MCF 10A (cell line): Measurements from ENCODE around the gene HECW1. TPM values are rescaled to one million over a fixed set of nuclear protein-coding genes. Genes with fewer than 3 reads are reported as not detected.
"Not testable (repeated sequence)": the region's sequence is repeated elsewhere in the genome, so short reads cannot be mapped to it uniquely, and the experiment has no call there.

ENCODE experiments used
- BruUV-seq: library from RNA; stranded (reverse); fragments of 400-500 nt; replicated peaks from 2 replicates; lab custom pipeline; 2021; lab: Mats Ljungman, UMichigan
- CTCF ChIA-PET: fragments of 300-600 bp; sonication (Branson Sonifier 250); formaldehyde crosslinking; extraction: SDS; loops from one replicate; lab custom pipeline; 2021; ENCODE audit warnings: antibody characterized with exemption, inconsistent platforms; lab: Yijun Ruan, JAX
- POLR2A ChIA-PET: fragments of 300-600, 350-650 bp; sonication (Branson Sonifier 250); formaldehyde crosslinking; extraction: SDS; loops from one replicate; lab custom pipeline; 2020; ENCODE audit warnings: antibody characterized with exemption, inconsistent platforms; lab: Yijun Ruan, JAX
- DNase-seq: peaks from one replicate; pipeline ENCODE4 v3.0.0-alpha.2; 2018; ENCODE audit not compliant: unreplicated experiment
- H3K27ac Mint-ChIP-seq: one replicate; pipeline ENCODE4 v1.8.0; 2022; ENCODE audit warnings: mild to moderate bottlenecking, low read depth, mixed read lengths; ENCODE audit not compliant: unreplicated experiment
- H3K27me3 Mint-ChIP-seq: one replicate; pipeline ENCODE4 v1.8.0; 2022; ENCODE audit warnings: mixed read lengths; ENCODE audit not compliant: insufficient read depth, unreplicated experiment
- H3K36me3 Mint-ChIP-seq: one replicate; pipeline ENCODE4 v1.8.0; 2022; ENCODE audit warnings: mild to moderate bottlenecking, moderate library complexity, mixed read lengths; ENCODE audit not compliant: insufficient read depth, unreplicated experiment
- H3K4me1 Mint-ChIP-seq: one replicate; pipeline ENCODE4 v1.8.0; 2022; ENCODE audit warnings: mixed read lengths; ENCODE audit not compliant: insufficient read depth, unreplicated experiment
- H3K4me3 Mint-ChIP-seq: one replicate; pipeline ENCODE4 v1.8.0; 2022; ENCODE audit warnings: mild to moderate bottlenecking, moderate library complexity, mixed read lengths; ENCODE audit not compliant: unreplicated experiment
- H3K9me3 Mint-ChIP-seq: one replicate; pipeline ENCODE4 v1.8.0; 2022; ENCODE audit warnings: mixed read lengths; ENCODE audit not compliant: unreplicated experiment
- CTCF ChIP-seq: fragments of 200-600 bp; IDR thresholded peaks from one replicate; pipeline ENCODE4 v1.8.0; 2022; ENCODE audit warnings: antibody characterized with exemption, mild to moderate bottlenecking; ENCODE audit not compliant: unreplicated experiment
- intact Hi-C: fragments of 100-400 bp; cut with micrococcal nuclease; formaldehyde crosslinking; loops from 2 replicates; pipeline ENCODE4 v1.14.1; 2022
- total RNA-seq: library from RNA; stranded (reverse); gene quantifications from 2 replicates; pipeline ENCODE4 v1.2.3, GENCODE V29; 2022

HECW1 gene
- total RNA-seq, 1 experiment from 2014 or later: not detected

DNA sequence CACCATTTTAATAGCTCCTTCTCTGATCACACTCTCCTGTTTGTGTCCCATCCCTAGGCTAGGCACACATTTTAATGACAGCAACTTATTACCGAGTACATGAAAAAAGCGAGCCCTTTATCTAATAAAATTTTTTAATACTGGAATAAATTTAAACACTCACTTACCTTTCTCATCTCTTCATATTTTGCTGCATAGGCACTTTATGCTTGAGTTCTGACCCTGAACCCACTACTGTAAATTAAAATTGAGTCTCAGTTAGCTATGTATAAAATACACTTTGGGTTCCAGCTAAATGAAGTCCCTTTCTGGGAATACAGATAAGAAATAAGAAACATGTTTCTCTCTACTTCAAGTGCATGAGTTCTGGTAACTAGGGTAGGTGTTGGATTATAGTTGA lies 104.6 kb downstream of the HECW1 start:
- ChIA-PET CTCF (interaction anchor here (0.6 to 1.7 kb wide), 4 partner anchors 25 to 276 kb away, joined by 3 to 5 read pairs (median 4); no protein-coding TSS in a partner anchor), POLR2A (no interaction called here)
- peaks cover 7% of the 10 kb centered on the region for H3K9me3 Mint-ChIP-seq
- BruUV-seq: no TSS peak
- H3K4me3 Mint-ChIP-seq: no peak overlapping the region
- H3K36me3 Mint-ChIP-seq: no peaks in the 10 kb centered on the region
- DNase-seq: no peak
- no peak overlapping the region for H3K27ac Mint-ChIP-seq
- H3K4me1 Mint-ChIP-seq: no peaks in the 10 kb centered on the region
- intact Hi-C loops: no loop called here
- H3K27me3 Mint-ChIP-seq: no peaks in the 10 kb centered on the region
- no peak for TF ChIP-seq CTCF

DNA sequence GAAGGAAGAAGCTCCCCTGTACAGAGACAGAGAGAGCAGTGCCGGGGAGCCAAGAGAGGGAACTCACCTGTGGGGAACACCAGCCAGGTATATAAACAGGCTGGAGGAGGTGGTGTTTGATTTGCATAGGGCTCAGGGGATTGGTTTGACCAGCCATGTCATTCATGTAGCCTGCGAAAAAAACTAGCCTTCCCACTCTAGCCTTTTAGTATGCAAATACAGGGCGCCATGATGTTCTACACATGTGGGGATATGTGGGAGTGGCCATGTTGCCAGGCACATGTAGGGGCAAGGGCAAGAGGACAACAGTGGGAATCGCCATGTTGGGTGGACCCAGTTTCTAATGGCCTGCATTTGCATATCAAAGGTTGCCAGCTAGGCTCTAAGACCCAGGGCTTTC lies 106.5 kb downstream of the HECW1 start:
- BruUV-seq, H3K4me1 Mint-ChIP-seq, POLR2A ChIA-PET, H3K9me3 Mint-ChIP-seq, H3K36me3 Mint-ChIP-seq, intact Hi-C loops, H3K4me3 Mint-ChIP-seq, DNase-seq, H3K27me3 Mint-ChIP-seq, H3K27ac Mint-ChIP-seq: not testable (repeated sequence)
- CTCF ChIA-PET: interaction anchor here (0.6 to 0.7 kb wide), 2 partner anchors 135 to 834 kb away, joined by 3 to 5 read pairs; no protein-coding TSS in a partner anchor

DNA sequence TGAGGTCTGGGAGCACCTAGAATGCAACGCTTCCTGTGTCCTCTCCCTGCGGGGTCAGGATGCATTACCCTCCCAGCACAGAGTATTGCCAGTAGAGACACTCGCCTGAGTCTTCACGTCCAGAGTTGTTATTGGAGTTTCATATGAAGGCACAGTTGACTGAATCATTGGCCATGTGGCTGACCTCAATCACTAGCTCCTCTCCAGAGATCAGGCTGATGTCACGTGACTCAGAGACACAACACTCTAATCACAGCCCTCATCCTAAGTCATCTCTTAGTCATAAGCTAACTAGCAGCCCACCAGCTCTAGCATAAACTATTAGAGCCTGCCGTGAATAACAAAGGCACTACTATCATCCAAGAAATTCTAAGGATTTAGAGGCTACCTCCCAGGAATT lies 107.8 kb downstream of the HECW1 start:
- H3K36me3 Mint-ChIP-seq: no peaks in the 10 kb centered on the region
- H3K4me1 Mint-ChIP-seq: no peaks in the 10 kb centered on the region
- DNase-seq: no peak
- H3K27ac Mint-ChIP-seq: no peak overlapping the region
- BruUV-seq: no TSS peak
- TF ChIP-seq CTCF: no peak
- ChIA-PET CTCF (no interaction called here), POLR2A (interaction anchor here (0.6 kb wide), 2 partner anchors 8 to 189 kb away, joined by 3 read pairs; no protein-coding TSS in a partner anchor)
- H3K9me3 Mint-ChIP-seq: peaks cover 7% of the 10 kb centered on the region
- intact Hi-C loops: no loop called here
- H3K27me3 Mint-ChIP-seq: no peaks in the 10 kb centered on the region
- H3K4me3 Mint-ChIP-seq: no peak overlapping the region

- no peaks in the 10 kb centered on the region for H3K27me3 Mint-ChIP-seq
- peaks cover 7% of the 10 kb centered on the region for H3K9me3 Mint-ChIP-seq
- no peak overlapping the region for H3K4me3 Mint-ChIP-seq
- CTCF ChIA-PET: no interaction called here
- H3K4me1 Mint-ChIP-seq: no peaks in the 10 kb centered on the region
- no peak overlapping the region for H3K27ac Mint-ChIP-seq
- intact Hi-C loops: no loop called here
- BruUV-seq: no TSS peak
- no peak for TF ChIP-seq CTCF
- POLR2A ChIA-PET: interaction anchor here (0.6 to 1.0 kb wide), 2 partner anchors 8 to 190 kb away, joined by 3 read pairs; no protein-coding TSS in a partner anchor
- DNase-seq: no peak
- H3K36me3 Mint-ChIP-seq: no peaks in the 10 kb centered on the region
Observed at GRCh38 chr7:43220742-43221141, 108.3 kb downstream of the HECW1 start.
